ENCODE data around the gene CACNG1.

Gene CACNG1

GRCh38 chr17:67051837-67052236 lies 7.5 kb downstream of the CACNG1 start:
- DNase-seq (ENCODE audit: low spot score), result no peak

- no peak for DNase-seq (ENCODE audit: low spot score)
Measured at GRCh38 chr17:67052720-67053437, 8.5 kb downstream of the CACNG1 start.

- no peak for DNase-seq (ENCODE audit: low spot score)
Measured at GRCh38 chr17:67053438-67054000, 9.2 kb downstream of the CACNG1 start.

GRCh38 chr17:67054011-67054591 lies 9.7 kb downstream of the CACNG1 start:
- no peak for DNase-seq (ENCODE audit: low spot score)

GRCh38 chr17:67054608-67055007 lies 10.3 kb downstream of the CACNG1 start:
- no peak for DNase-seq (ENCODE audit: low spot score)

GRCh38 chr17:67055041-67055443 lies 10.7 kb downstream of the CACNG1 start:
- DNase-seq (ENCODE audit: low spot score), result no peak

- no peak for DNase-seq (ENCODE audit: low spot score)
Measured at GRCh38 chr17:67055811-67056745, 11.7 kb downstream of the CACNG1 start.

- no peak for DNase-seq (ENCODE audit: low spot score)
Measured at GRCh38 chr17:67056746-67057490, 12.6 kb downstream of the CACNG1 start.

GRCh38 chr17:67058036-67058435 lies 13.7 kb downstream of the CACNG1 start:
- no peak for DNase-seq (ENCODE audit: low spot score)

GRCh38 chr17:67059372-67059771 lies 15.0 kb downstream of the CACNG1 start:
- no peak for DNase-seq (ENCODE audit: low spot score)

GRCh38 chr17:67063141-67063540 lies 18.8 kb downstream of the CACNG1 start:
- DNase-seq (ENCODE audit: low spot score), result no peak

GRCh38 chr17:67066717-67067116 lies 22.4 kb downstream of the CACNG1 start:
- no peak for DNase-seq (ENCODE audit: low spot score)

- DNase-seq (ENCODE audit: low spot score), result no peak
Measured at GRCh38 chr17:67067571-67068482, 23.5 kb downstream of the CACNG1 start.

GRCh38 chr17:67068999-67069398 lies 24.6 kb downstream of the CACNG1 start:
- DNase-seq (ENCODE audit: low spot score), result no peak

- no peak for DNase-seq (ENCODE audit: low spot score)
Measured at GRCh38 chr17:67069603-67070136, 25.3 kb downstream of the CACNG1 start.

GRCh38 chr17:67071595-67071994 lies 27.2 kb downstream of the CACNG1 start:
- no peak for DNase-seq (ENCODE audit: low spot score)

- no peak for DNase-seq (ENCODE audit: low spot score)
Measured at GRCh38 chr17:67072885-67073284, 28.5 kb downstream of the CACNG1 start.

GRCh38 chr17:67074781-67075180 lies 30.4 kb downstream of the CACNG1 start:
- DNase-seq (ENCODE audit: low spot score), result no peak

- DNase-seq (ENCODE audit: low spot score), result no peak
Measured at GRCh38 chr17:67076290-67076689, 31.9 kb downstream of the CACNG1 start.

GRCh38 chr17:67078292-67078691 lies 33.9 kb downstream of the CACNG1 start:
- DNase-seq (ENCODE audit: low spot score), result no peak

Data from AG08396 (cell line).